ENCODE measurements around the gene TMEM138.
A peak's percentile ranks its signal among the peaks of the same experiment; 100 is the strongest.

TMEM138 gene

DNA sequence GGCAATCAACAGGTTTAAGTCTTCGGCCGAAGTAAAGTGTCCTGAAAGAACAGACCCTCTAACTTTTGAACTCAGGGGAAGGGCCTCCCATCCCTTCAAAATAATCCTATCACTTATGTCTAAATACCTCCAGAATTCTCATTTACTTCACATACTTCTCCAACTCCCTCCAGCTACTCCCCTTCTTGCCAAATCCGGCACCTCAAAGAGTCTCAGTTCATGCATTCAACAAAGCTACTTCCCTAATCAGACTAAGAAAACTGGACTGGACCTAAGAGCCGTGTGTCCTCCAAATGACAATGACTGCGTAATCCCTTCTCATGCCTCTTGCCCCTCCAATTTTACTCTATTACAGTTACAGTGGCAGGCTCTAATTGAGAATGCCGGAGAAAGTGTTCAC lies 30.5 kb upstream of the TMEM138 start:
- DNase-seq (ENCODE audit: low read depth), result no peak
- TF ChIP-seq, protein P1, sequence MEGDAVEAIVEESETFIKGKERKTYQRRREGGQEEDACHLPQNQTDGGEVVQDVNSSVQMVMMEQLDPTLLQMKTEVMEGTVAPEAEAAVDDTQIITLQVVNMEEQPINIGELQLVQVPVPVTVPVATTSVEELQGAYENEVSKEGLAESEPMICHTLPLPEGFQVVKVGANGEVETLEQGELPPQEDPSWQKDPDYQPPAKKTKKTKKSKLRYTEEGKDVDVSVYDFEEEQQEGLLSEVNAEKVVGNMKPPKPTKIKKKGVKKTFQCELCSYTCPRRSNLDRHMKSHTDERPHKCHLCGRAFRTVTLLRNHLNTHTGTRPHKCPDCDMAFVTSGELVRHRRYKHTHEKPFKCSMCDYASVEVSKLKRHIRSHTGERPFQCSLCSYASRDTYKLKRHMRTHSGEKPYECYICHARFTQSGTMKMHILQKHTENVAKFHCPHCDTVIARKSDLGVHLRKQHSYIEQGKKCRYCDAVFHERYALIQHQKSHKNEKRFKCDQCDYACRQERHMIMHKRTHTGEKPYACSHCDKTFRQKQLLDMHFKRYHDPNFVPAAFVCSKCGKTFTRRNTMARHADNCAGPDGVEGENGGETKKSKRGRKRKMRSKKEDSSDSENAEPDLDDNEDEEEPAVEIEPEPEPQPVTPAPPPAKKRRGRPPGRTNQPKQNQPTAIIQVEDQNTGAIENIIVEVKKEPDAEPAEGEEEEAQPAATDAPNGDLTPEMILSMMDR (IDR thresholded peaks at IDR 0.05; ENCODE audit: low read depth, low read length, missing control alignments), result no peak
- peak overlapping the region; percentile 72 for H3K4me3 ChIP-seq (ENCODE audit: low read depth, low read length)

DNA sequence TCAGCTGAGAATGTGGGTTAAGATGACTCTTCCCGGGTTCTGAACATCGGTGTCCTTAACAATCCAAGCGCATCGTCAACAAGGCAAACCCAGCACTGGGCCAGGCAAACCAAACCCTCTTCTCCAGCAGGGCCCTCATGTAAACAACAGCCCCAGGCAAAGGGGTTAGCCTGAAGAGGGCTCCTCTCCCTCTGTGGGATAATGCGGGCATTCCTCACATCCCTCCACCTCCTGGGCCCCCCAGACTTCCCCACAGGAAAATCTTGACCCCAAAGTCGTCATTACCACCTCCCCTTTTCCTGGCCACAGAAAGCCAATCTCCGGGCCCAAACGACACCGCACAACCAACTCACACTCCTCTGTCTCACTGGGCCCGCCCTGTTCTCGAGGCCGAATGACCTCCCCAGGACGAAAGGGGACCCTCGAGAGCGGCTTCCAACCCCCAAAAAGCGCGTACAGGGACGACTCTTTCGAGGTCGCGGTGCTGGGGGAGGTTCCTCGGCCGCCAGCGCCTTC lies 29.8 kb upstream of the TMEM138 start:
- DNase-seq (ENCODE audit: low read depth), result no peak
- TF ChIP-seq, protein P1 (IDR thresholded peaks at IDR 0.05; ENCODE audit: low read depth, low read length, missing control alignments), result no peak
- H3K4me3 ChIP-seq (ENCODE audit: low read depth, low read length), result peak overlapping the region; percentile 72

DNA sequence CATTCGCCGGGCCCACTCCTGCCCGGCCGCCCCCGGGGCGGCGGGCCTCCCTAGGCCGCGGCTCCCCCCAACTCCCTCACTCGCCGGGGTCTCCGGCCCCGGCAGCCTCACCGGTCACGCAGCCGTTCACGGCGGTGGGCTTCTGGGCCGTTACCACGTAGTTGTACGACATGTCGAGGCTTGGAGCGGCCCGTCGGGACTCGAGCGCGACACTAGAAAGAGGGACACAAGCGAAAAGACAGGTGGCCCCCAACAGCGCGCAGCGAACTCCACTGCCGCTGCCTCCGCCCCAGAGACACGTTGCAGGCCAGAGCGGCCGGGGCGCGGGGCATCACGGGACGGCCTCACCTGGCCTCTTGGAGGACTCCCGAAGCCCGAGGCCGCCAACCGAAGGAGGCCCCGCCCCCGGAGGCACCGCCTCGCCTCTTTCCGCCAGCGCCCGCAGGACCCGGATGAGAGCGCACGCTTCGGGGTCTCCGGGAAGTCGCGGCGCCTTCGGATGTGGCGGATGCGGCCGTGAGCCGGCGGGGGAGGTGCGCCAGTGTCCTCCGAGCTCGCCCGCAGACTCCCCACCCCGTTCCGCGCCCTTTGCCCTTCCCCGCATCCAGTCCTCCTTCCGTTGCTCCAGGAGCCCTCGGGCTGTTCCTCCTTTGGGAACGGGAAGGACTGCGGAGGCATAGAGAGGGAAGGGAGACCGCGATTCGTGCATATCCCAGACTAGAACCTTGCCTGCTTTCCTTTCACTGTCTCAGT lies 29.2 kb upstream of the TMEM138 start, which contains the start of the genes DDB1 and TKFC:
Gene DDB1 (minus strand): TSS at position 309 of the 753 bp plus-strand sequence. CDS start 137 bp downstream, at position 172.
Gene TKFC (plus strand): TSS at position 432 of the 753 bp plus-strand sequence. CDS start 1,501 bp downstream, outside the sequence.
- peak; percentile 69 for DNase-seq (ENCODE audit: low read depth)
- peak within 1 kb of the TSS; percentile 72 for H3K4me3 ChIP-seq (ENCODE audit: low read depth, low read length)
- TF ChIP-seq, protein P1 (IDR thresholded peaks at IDR 0.05; ENCODE audit: low read depth, low read length, missing control alignments), result no peak

DNA sequence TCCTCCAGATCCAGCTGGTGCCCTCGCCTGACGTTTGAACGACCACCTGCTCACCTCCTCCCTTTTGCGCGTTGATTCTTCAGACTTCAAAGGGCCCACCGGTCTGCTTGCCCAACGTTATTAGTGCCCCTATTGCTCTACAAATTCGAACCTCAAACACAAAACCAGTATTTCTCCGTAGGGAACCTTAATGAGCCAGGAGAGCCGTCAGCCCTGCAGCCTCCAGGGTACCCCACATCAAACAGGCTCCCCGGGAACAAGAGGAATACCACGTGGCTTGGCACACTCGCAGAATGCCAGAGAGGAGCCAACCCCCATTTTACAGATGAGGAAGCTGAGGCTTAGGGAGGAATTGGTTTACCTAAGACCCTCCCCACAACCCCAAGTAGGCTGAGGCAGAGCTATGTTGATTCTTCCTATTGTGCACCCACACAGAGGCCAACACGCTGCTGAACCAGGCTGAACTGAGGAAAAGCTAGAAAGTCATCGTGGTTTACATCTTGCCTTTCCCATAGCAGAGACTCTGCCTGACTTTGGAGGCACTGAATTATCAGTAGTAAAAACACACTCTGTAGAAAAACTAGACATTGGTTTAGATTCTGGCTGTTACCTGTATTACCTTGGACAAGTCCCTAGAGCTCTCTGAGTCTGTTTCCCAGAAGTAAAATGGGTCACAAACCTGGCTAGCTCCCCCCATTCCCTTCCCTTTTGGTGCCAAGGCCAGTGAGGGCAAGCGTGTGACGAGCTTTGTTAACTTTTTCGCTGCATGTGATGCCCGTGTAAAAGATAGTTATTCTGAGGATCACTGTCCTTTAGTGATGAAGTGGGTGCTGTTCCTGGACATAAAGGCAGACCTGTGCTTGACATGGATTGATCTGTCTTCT lies 28.4 kb upstream of the TMEM138 start:
- H3K4me3 ChIP-seq (ENCODE audit: low read depth, low read length), result peak overlapping the region; percentile 72
- no peak for DNase-seq (ENCODE audit: low read depth)
- TF ChIP-seq, protein P1 (IDR thresholded peaks at IDR 0.05; ENCODE audit: low read depth, low read length, missing control alignments), result no peak

DNA sequence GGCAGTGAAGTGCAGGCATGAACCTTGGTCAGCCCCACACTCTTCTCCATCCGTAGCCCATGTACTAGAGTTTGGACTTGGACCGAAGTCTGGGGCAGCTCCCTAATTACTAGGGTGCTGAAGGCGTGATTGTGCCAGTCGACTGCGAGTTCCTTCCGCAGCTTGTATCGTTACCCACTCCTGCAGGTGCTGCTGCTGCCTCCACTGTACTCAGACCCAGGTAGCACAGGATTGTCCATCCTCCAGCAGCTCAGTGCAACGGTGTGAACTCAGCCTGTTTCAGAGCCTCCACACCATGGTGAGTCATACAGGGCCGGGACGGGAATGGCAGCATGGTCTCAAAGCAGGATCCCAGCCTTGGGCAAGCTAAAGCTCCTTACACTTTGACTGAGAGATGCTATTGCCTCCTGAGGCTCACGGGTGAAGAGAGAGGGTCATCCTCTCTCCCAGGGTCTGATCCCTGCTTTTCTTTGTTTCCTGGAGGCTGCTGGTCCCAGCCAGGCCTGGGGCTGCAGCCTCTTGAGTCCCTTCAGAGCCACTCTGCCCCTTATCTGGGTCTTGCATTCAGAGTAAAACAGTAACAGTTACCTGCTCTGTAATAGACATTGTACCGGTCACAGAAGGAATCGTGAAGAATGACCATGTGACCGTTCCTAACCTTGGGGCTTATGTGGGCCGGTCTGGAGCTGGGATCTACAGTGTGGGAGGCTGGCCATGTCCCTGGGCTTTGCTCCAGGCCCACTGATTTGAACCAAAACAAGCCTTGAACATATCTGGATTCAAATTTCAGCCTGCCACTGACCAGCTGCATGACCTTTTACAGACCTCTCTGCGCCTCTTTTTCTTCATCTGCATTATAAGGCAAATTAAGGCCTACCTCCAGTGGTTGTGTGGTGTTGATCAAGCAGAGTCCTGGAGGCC lies 27.5 kb upstream of the TMEM138 start:
- TF ChIP-seq, protein P1 (IDR thresholded peaks at IDR 0.05; ENCODE audit: low read depth, low read length, missing control alignments), result no peak
- H3K4me3 ChIP-seq (ENCODE audit: low read depth, low read length), result no peak overlapping the region
- no peak for DNase-seq (ENCODE audit: low read depth)

DNA sequence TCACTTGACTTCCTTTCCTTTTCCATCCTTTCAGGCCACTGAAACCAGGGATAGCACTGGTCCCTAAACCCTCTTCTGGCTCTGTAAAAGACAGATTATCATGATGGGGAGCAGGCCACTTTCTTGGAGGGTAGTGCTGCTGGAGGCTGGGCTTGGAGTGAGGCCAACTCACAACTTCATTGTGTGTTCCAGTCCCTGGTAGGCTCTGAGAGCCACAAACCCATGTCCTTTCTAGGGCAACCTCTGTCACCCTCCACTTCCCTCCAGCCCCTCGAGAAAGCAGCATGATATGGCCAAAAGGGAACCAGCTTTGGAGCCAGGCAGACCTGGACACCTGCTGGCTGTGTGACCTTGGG lies 26.8 kb upstream of the TMEM138 start:
- no peak overlapping the region for H3K4me3 ChIP-seq (ENCODE audit: low read depth, low read length)
- TF ChIP-seq, protein P1 (IDR thresholded peaks at IDR 0.05; ENCODE audit: low read depth, low read length, missing control alignments), result no peak
- no peak for DNase-seq (ENCODE audit: low read depth)

All from GM12864 (cell line).